ENCODE data around the gene TSN.
"Not testable (repeated sequence)": the region's sequence is repeated elsewhere in the genome, so short reads cannot be mapped to it uniquely, and the experiment has no call there.

The TSN gene

GRCh38 chr2:121755237-121756111 lies at the start of gene TSN:
TSN (plus strand) TSS chr2:121755651; CDS start chr2:121755780, 129 bp downstream.
- in situ Hi-C loops (cut with MboI; ENCODE audit: low sequenced_read_pairs) = no loop called here

- in situ Hi-C loops (cut with MboI; ENCODE audit: low sequenced_read_pairs) = no loop called here
Measured at GRCh38 chr2:121705958-121706357, 49.5 kb upstream of the TSN start.

GRCh38 chr2:121707344-121707919 lies 48.0 kb upstream of the TSN start:
- in situ Hi-C loops (cut with MboI; ENCODE audit: low sequenced_read_pairs) = no loop called here

GRCh38 chr2:121707920-121708361 lies 47.5 kb upstream of the TSN start:
- in situ Hi-C loops (cut with MboI; ENCODE audit: low sequenced_read_pairs) = no loop called here

- in situ Hi-C loops (cut with MboI; ENCODE audit: low sequenced_read_pairs) = no loop called here
Measured at GRCh38 chr2:121709776-121710469, 45.5 kb upstream of the TSN start.

GRCh38 chr2:121710470-121711170 lies 44.8 kb upstream of the TSN start:
- in situ Hi-C loops (cut with MboI; ENCODE audit: low sequenced_read_pairs) = no loop called here

GRCh38 chr2:121711481-121711880 lies 44.0 kb upstream of the TSN start:
- in situ Hi-C loops (cut with MboI; ENCODE audit: low sequenced_read_pairs) = not testable (repeated sequence)

- in situ Hi-C loops (cut with MboI; ENCODE audit: low sequenced_read_pairs) = no loop called here
Measured at GRCh38 chr2:121716126-121716525, 39.3 kb upstream of the TSN start.

- in situ Hi-C loops (cut with MboI; ENCODE audit: low sequenced_read_pairs) = no loop called here
Measured at GRCh38 chr2:121717529-121717928, 37.9 kb upstream of the TSN start.

GRCh38 chr2:121721926-121722325 lies 33.5 kb upstream of the TSN start:
- in situ Hi-C loops (cut with MboI; ENCODE audit: low sequenced_read_pairs) = no loop called here

- in situ Hi-C loops (cut with MboI; ENCODE audit: low sequenced_read_pairs) = no loop called here
Measured at GRCh38 chr2:121722479-121722878, 33.0 kb upstream of the TSN start.

- in situ Hi-C loops (cut with MboI; ENCODE audit: low sequenced_read_pairs) = no loop called here
Measured at GRCh38 chr2:121723316-121723715, 32.1 kb upstream of the TSN start.

- in situ Hi-C loops (cut with MboI; ENCODE audit: low sequenced_read_pairs) = no loop called here
Measured at GRCh38 chr2:121727332-121727731, 28.1 kb upstream of the TSN start.

GRCh38 chr2:121727950-121728349 lies 27.5 kb upstream of the TSN start:
- in situ Hi-C loops (cut with MboI; ENCODE audit: low sequenced_read_pairs) = no loop called here

GRCh38 chr2:121731366-121731765 lies 24.1 kb upstream of the TSN start:
- in situ Hi-C loops (cut with MboI; ENCODE audit: low sequenced_read_pairs) = no loop called here

- in situ Hi-C loops (cut with MboI; ENCODE audit: low sequenced_read_pairs) = not testable (repeated sequence)
Measured at GRCh38 chr2:121734544-121734943, 20.9 kb upstream of the TSN start.

GRCh38 chr2:121735518-121736074 lies 19.9 kb upstream of the TSN start:
- in situ Hi-C loops (cut with MboI; ENCODE audit: low sequenced_read_pairs) = no loop called here

GRCh38 chr2:121736140-121736461 lies 19.4 kb upstream of the TSN start:
- in situ Hi-C loops (cut with MboI; ENCODE audit: low sequenced_read_pairs) = no loop called here

GRCh38 chr2:121736462-121737336 lies 18.8 kb upstream of the TSN start, which contains the start of gene NIFK:
NIFK (minus strand) TSS chr2:121736875; CDS start chr2:121736850, 25 bp downstream.
- in situ Hi-C loops (cut with MboI; ENCODE audit: low sequenced_read_pairs) = no loop called here

- in situ Hi-C loops (cut with MboI; ENCODE audit: low sequenced_read_pairs) = no loop called here
Measured at GRCh38 chr2:121740973-121741372, 14.5 kb upstream of the TSN start.

Measured in hTERT RPE-1 (cell line).